ENCODE data around the gene TRIM67.
A peak's percentile ranks its signal among the peaks of the same experiment; 100 is the strongest.
"Not testable (repeated sequence)": the region's sequence is repeated elsewhere in the genome, so short reads cannot be mapped to it uniquely, and the experiment has no call there.

The TRIM67 gene

GRCh38 chr1:231161667-231162296 lies at the start of gene TRIM67:
TRIM67 (plus strand) TSS chr1:231162058; CDS start chr1:231162970, 912 bp downstream.
- DNase-seq = peak; percentile 89

GRCh38 chr1:231116738-231117137 lies 45.1 kb upstream of the TRIM67 start:
- DNase-seq = no peak

GRCh38 chr1:231118704-231119453 lies 43.0 kb upstream of the TRIM67 start:
- DNase-seq = no peak

GRCh38 chr1:231121533-231121932 lies 40.3 kb upstream of the TRIM67 start:
- no peak for DNase-seq

GRCh38 chr1:231122143-231122542 lies 39.7 kb upstream of the TRIM67 start:
- no peak for DNase-seq

- DNase-seq = no peak
These were observed 37.1 kb upstream of the TRIM67 start for GRCh38 chr1:231124746-231125145.

GRCh38 chr1:231125972-231126580 lies 35.8 kb upstream of the TRIM67 start:
- no peak for DNase-seq

GRCh38 chr1:231127106-231127505 lies 34.8 kb upstream of the TRIM67 start:
- not testable (repeated sequence) for DNase-seq

- not testable (repeated sequence) for DNase-seq
These were observed 33.4 kb upstream of the TRIM67 start for GRCh38 chr1:231128471-231128870.

- no peak for DNase-seq
These were observed 31.3 kb upstream of the TRIM67 start for GRCh38 chr1:231130544-231130943.

GRCh38 chr1:231132591-231132990 lies 29.3 kb upstream of the TRIM67 start:
- DNase-seq = not testable (repeated sequence)

GRCh38 chr1:231134624-231135023 lies 27.2 kb upstream of the TRIM67 start:
- DNase-seq = no peak

GRCh38 chr1:231138236-231138635 lies 23.6 kb upstream of the TRIM67 start:
- DNase-seq = no peak

- DNase-seq = no peak
These were observed 22.7 kb upstream of the TRIM67 start for GRCh38 chr1:231139125-231139649.

- no peak for DNase-seq
These were observed 21.9 kb upstream of the TRIM67 start for GRCh38 chr1:231139659-231140654.

GRCh38 chr1:231144416-231145193 lies 17.3 kb upstream of the TRIM67 start:
- no peak for DNase-seq

- DNase-seq = no peak
These were observed 14.0 kb upstream of the TRIM67 start for GRCh38 chr1:231147896-231148295.

- no peak for DNase-seq
These were observed 10.0 kb upstream of the TRIM67 start for GRCh38 chr1:231151811-231152210.

GRCh38 chr1:231153726-231154125 lies 8.1 kb upstream of the TRIM67 start:
- no peak for DNase-seq

GRCh38 chr1:231155808-231156207 lies 6.0 kb upstream of the TRIM67 start:
- DNase-seq = no peak

GRCh38 chr1:231157311-231157710 lies 4.5 kb upstream of the TRIM67 start:
- no peak for DNase-seq

- DNase-seq = not testable (repeated sequence)
These were observed 3.7 kb upstream of the TRIM67 start for GRCh38 chr1:231158141-231158540.

Measured in NCI-H2227 treated with DMSO at 0.1 percent for 48 hours (cell line).